Calu3 (cell line): ENCODE results near the gene STRIP1. TPM values are rescaled to one million over a fixed set of nuclear protein-coding genes. Genes with fewer than 3 reads are reported as not detected.
A peak's percentile ranks its signal among the peaks of the same experiment; 100 is the strongest.

Experiments used
- BruUV-seq: library from RNA; stranded (reverse); fragments of 400-500 nt; replicated peaks from 2 replicates; lab custom pipeline; 2021; lab: Mats Ljungman, UMichigan
- CTCF ChIA-PET: fragments of 300-600 bp; sonication (Branson Sonifier 250); formaldehyde crosslinking; loops from one replicate; lab custom pipeline; 2022; ENCODE audit warnings: antibody characterized with exemption; lab: Charles Lee
- DNase-seq: peaks from one replicate; pipeline ENCODE4 v3.0.0; 2022
- H3K27ac Mint-ChIP-seq: one replicate; pipeline ENCODE4 v1.8.0; 2022; ENCODE audit warnings: mixed read lengths; ENCODE audit not compliant: unreplicated experiment
- H3K27me3 Mint-ChIP-seq: one replicate; pipeline ENCODE4 v1.8.0; 2022; ENCODE audit warnings: mixed read lengths; ENCODE audit not compliant: unreplicated experiment
- H3K36me3 Mint-ChIP-seq: one replicate; pipeline ENCODE4 v1.8.0; 2022; ENCODE audit warnings: mild to moderate bottlenecking, moderate library complexity, mixed read lengths; ENCODE audit not compliant: insufficient read depth, unreplicated experiment
- H3K4me1 Mint-ChIP-seq: one replicate; pipeline ENCODE4 v1.8.0; 2022; ENCODE audit warnings: mild to moderate bottlenecking, low read depth, mixed read lengths; ENCODE audit not compliant: unreplicated experiment
- H3K4me3 Mint-ChIP-seq: one replicate; pipeline ENCODE4 v1.8.0; 2022; ENCODE audit warnings: mild to moderate bottlenecking, low read depth, moderate library complexity, mixed read lengths; ENCODE audit not compliant: unreplicated experiment
- H3K9me3 Mint-ChIP-seq: one replicate; pipeline ENCODE4 v1.8.0; 2022; ENCODE audit warnings: low read depth, mixed read lengths; ENCODE audit not compliant: unreplicated experiment
- intact Hi-C: fragments of 100-400 bp; cut with micrococcal nuclease; formaldehyde crosslinking; loops from one replicate; pipeline ENCODE4 v1.10.0; 2022; ENCODE audit not compliant: unreplicated experiment
- total RNA-seq: library from RNA; stranded (reverse); gene quantifications from 2 replicates; pipeline ENCODE4 v1.2.3, GENCODE V29; 2022
- TF ChIP-seq, protein P1 (sequence below): fragments of 200-600 bp; IDR thresholded peaks from one replicate; pipeline ENCODE4 v1.8.0; 2022; ENCODE audit warnings: antibody characterized with exemption; ENCODE audit not compliant: unreplicated experiment

Gene STRIP1
- total RNA-seq, 1 experiment from 2014 or later: 27.5 TPM

DNA sequence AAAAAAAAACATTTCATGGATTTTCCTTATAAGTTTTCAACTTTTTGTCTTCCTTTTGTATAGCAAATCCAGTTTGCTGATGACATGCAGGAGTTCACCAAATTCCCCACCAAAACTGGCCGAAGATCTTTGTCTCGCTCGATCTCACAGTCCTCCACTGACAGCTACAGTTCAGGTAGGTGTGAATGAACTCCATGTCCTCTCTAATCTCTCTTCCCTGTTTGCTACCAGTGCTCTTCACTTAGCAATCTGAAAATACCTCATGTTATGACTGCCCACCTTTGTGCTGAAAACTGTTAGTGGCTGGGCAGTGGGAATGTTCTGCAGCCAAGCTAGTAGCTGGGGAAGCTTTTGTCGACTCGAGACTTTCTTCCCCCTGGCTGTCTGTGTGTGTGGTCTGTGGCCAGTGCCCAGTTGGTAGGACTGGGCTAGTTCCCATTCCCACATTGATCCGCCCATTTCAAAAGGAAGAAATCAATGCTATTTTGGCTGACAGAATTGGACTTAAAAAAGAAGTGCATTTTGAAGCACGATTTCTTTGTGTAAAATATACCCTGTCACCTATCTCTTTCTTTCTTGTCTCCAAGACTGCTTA is 25.4 kb upstream of the STRIP1 start:
- TF ChIP-seq, protein P1, sequence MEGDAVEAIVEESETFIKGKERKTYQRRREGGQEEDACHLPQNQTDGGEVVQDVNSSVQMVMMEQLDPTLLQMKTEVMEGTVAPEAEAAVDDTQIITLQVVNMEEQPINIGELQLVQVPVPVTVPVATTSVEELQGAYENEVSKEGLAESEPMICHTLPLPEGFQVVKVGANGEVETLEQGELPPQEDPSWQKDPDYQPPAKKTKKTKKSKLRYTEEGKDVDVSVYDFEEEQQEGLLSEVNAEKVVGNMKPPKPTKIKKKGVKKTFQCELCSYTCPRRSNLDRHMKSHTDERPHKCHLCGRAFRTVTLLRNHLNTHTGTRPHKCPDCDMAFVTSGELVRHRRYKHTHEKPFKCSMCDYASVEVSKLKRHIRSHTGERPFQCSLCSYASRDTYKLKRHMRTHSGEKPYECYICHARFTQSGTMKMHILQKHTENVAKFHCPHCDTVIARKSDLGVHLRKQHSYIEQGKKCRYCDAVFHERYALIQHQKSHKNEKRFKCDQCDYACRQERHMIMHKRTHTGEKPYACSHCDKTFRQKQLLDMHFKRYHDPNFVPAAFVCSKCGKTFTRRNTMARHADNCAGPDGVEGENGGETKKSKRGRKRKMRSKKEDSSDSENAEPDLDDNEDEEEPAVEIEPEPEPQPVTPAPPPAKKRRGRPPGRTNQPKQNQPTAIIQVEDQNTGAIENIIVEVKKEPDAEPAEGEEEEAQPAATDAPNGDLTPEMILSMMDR: no peak
- no peaks in the 10 kb centered on the region for H3K27me3 Mint-ChIP-seq
- no peak overlapping the region for H3K27ac Mint-ChIP-seq
- H3K4me3 Mint-ChIP-seq: no peak overlapping the region
- DNase-seq: no peak
- H3K9me3 Mint-ChIP-seq: no peaks in the 10 kb centered on the region
- peaks cover 28% of the 10 kb centered on the region for H3K4me1 Mint-ChIP-seq
- CTCF ChIA-PET: no interaction called here
- intact Hi-C loops: no loop called here
- H3K36me3 Mint-ChIP-seq: peaks cover 26% of the 10 kb centered on the region
- no TSS peak for BruUV-seq

DNA sequence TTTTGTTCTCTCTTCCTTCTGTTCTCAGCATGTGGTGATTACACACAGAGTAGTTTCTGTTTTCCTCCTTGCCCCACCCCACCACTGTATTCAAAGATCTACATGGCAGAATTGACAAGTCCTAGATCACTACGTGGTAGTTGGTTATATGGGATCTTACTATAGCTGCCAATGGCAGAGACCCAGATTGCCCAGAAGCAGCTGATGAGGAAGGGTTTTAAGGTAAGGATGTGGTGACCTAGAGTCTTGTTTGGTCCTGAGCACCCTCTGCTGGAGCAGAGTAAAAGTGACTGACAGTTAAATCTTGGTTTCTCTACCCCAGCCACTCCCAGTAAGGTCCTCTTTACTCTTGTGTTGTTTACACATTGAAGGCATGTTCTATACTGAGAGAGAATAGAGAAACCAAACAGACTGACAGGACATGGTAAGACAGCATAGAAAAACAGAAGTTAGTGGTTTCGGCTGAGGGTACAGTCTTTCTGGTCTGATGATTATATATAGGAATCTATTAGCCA is 22.8 kb upstream of the STRIP1 start:
- Mint-ChIP-seq H3K36me3 (peaks cover 29% of the 10 kb centered on the region), H3K27me3 (no peaks in the 10 kb centered on the region), H3K9me3 (no peaks in the 10 kb centered on the region), H3K27ac (no peak overlapping the region), H3K4me3 (no peak overlapping the region), H3K4me1 (peaks cover 9% of the 10 kb centered on the region)
- CTCF ChIA-PET: interaction anchor here (0.5 to 2.6 kb wide), 3 partner anchors 18 to 26 kb away, joined by 3 to 19 read pairs (median 4); partner anchors contain the start of gene AHCYL1
- intact Hi-C loops: loop anchor here (2.0 kb wide), 1 partner anchor 27 kb away; the partner anchor contains the start of gene AHCYL1
- TF ChIP-seq, protein P1: peak; percentile 46
- BruUV-seq: no TSS peak
- DNase-seq: peak; percentile 34

DNA sequence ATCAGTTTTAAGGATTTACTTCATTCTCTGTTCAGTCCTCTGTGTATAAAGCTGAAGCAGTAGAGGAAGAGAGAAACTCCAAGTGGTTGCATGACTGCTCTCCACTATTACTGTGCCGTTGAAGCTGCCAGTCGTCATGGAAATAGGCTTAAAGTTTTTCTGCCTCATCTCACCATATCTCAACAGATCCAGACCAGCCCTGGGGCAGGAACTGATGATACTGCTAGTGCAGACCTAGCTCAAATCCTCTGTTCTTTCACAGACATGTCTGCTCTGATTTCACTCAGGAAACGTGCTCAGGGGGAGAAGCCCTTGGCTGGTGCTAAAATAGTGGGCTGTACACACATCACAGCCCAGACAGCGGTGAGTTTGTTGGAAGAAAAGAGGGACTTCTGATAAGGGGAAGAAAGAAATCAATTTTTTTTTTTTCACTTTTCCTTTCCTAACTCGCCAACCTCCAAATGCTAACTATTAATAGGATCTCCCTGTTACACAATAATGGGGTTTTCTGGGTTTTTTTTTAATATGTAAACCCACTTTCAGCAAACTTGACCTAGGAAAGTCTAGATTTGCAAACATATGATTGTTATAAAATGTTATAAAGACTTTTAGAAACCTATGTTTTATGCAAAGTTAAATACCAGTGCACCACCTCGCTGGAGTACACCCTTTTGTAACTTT is 22.2 kb upstream of the STRIP1 start:
- TF ChIP-seq, protein P1: no peak
- BruUV-seq: no TSS peak
- H3K36me3 Mint-ChIP-seq: peaks cover 29% of the 10 kb centered on the region
- no peaks in the 10 kb centered on the region for H3K27me3 Mint-ChIP-seq
- H3K4me1 Mint-ChIP-seq: peaks cover 9% of the 10 kb centered on the region
- intact Hi-C loops: no loop called here
- no peak for DNase-seq
- CTCF ChIA-PET: interaction anchor here (0.5 to 2.6 kb wide), 3 partner anchors 17 to 27 kb away, joined by 3 to 19 read pairs (median 4); partner anchors contain the start of gene AHCYL1
- no peak overlapping the region for H3K4me3 Mint-ChIP-seq
- H3K27ac Mint-ChIP-seq: no peak overlapping the region
- H3K9me3 Mint-ChIP-seq: no peaks in the 10 kb centered on the region

DNA sequence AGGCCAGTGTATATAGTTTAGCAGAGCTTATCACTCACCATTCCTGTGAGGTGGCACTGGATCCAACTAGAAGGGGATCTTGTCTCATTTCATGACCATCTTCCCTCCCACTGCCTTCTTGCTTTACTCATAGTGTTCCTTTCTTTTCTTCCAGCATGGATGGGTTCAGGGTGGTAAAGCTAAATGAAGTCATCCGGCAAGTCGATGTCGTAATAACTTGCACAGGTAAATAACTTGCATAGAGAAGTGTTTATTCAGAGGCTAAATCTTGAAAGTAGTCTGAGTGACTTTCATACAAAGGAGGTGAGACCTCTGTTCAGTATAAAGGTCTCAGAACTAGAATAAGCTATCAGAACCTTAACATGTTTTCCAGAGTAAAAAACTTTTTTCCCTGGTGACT is 16.6 kb upstream of the STRIP1 start:
- DNase-seq: no peak
- intact Hi-C loops: no loop called here
- CTCF ChIA-PET: no interaction called here
- H3K27me3 Mint-ChIP-seq: no peaks in the 10 kb centered on the region
- H3K27ac Mint-ChIP-seq: no peak overlapping the region
- TF ChIP-seq, protein P1: no peak
- H3K4me1 Mint-ChIP-seq: no peaks in the 10 kb centered on the region
- H3K4me3 Mint-ChIP-seq: no peak overlapping the region
- BruUV-seq: no TSS peak
- peaks cover 21% of the 10 kb centered on the region for H3K36me3 Mint-ChIP-seq
- no peaks in the 10 kb centered on the region for H3K9me3 Mint-ChIP-seq
